SK-N-SH (cell line): ENCODE measurements around the gene PFKL. TPM values are rescaled to one million over a fixed set of nuclear protein-coding genes. Genes with fewer than 3 reads are reported as not detected.

ENCODE experiments used
- CTCF ChIA-PET: fragments of 300-600, 350-600 bp; formaldehyde crosslinking; extraction: SDS; loops from one replicate; lab custom pipeline; 2021; lab: Yijun Ruan, JAX
- POLR2A ChIA-PET: fragments of 350-600 bp; sonication (Branson Sonifier 250); formaldehyde crosslinking; extraction: SDS; loops from one replicate; lab custom pipeline; 2020; ENCODE audit warnings: antibody characterized with exemption, inconsistent platforms; lab: Yijun Ruan, JAX
- DNase-seq: peaks from one replicate; pipeline ENCODE4 v3.0.0; 2012
- H2AFZ ChIP-seq: fragments of 200-600 bp; sonication (generic); 2 replicates; pipeline ENCODE4 v1.8.1; 2016; ENCODE audit warnings: antibody characterized with exemption, mild to moderate bottlenecking, low read depth
- H3F3A ChIP-seq: fragments of 200-600 bp; sonication (generic); replicated peaks from 2 replicates; pipeline ENCODE3; 2016; ENCODE audit warnings: antibody characterized with exemption, mild to moderate bottlenecking; ENCODE audit not compliant: insufficient read depth
- H3K27ac ChIP-seq, 2 experiments: fragments of 200-500 bp in 1 of 2; fragments of 200-600 bp in 1 of 2; sonication (Bioruptor generic) in 1 of 2; sonication (generic), shearing (Covaris generic) in 1 of 2; 2 replicates each; pipeline versions ENCODE4 v1.5.1 to v1.6.1; 2014 to 2016; ENCODE audit warnings: low read depth in 2 of 2, inconsistent platforms in 1 of 2, low read length in 1 of 2, mild to moderate bottlenecking in 1 of 2, mixed read lengths in 1 of 2
- H3K27me3 ChIP-seq: fragments of 200-600 bp; sonication (generic), shearing (Covaris generic); 2 replicates; pipeline ENCODE4 v1.6.1; 2016; ENCODE audit warnings: mixed run types; ENCODE audit not compliant: insufficient read depth
- H3K36me3 ChIP-seq, 2 experiments: fragments of 200-500 bp in 1 of 2; fragments of 200-600 bp in 1 of 2; sonication (Bioruptor generic) in 1 of 2; sonication (generic) in 1 of 2; replicated peaks in 1 of 2; 2 replicates each; pipeline versions ENCODE3 to v1.5.1; 2014 to 2016; ENCODE audit warnings: low read length in 1 of 2, mild to moderate bottlenecking in 1 of 2; ENCODE audit not compliant: insufficient read depth in 2 of 2, control insufficient read depth in 1 of 2
- H3K4me1 ChIP-seq, 2 experiments: fragments of 200-500 bp in 1 of 2; fragments of 200-600 bp in 1 of 2; sonication (Bioruptor generic) in 1 of 2; sonication (generic), shearing (Covaris generic) in 1 of 2; 2 replicates each; pipeline versions ENCODE4 v1.5.1 to v1.6.1; 2014 to 2016; ENCODE audit warnings: low read depth in 1 of 2, low read length in 1 of 2, mixed run types in 1 of 2; ENCODE audit not compliant: insufficient read depth in 2 of 2, control insufficient read depth in 1 of 2
- H3K4me2 ChIP-seq: fragments of 200-600 bp; sonication (generic), shearing (Covaris generic); 2 replicates; pipeline ENCODE4 v1.6.1; 2017; ENCODE audit warnings: mixed run types
- H3K4me3 ChIP-seq, 2 experiments: fragments of 200-500 bp in 1 of 2; fragments of 200-600 bp in 1 of 2; sonication (Bioruptor generic) in 1 of 2; sonication (generic), shearing (Covaris generic) in 1 of 2; 2 replicates each; pipeline versions ENCODE4 v1.5.1 to v1.8.1; 2014 to 2016; ENCODE audit warnings: low read depth in 2 of 2, inconsistent platforms in 1 of 2, low read length in 1 of 2, mild to moderate bottlenecking in 1 of 2, mixed read lengths in 1 of 2, moderate library complexity in 1 of 2
- H3K79me2 ChIP-seq: fragments of 200-600 bp; sonication (generic); 2 replicates; pipeline ENCODE4 v1.8.1; 2017; ENCODE audit warnings: mild to moderate bottlenecking; ENCODE audit not compliant: insufficient read depth
- H3K9ac ChIP-seq: fragments of 200-600 bp; sonication (generic); 2 replicates; pipeline ENCODE4 v1.6.1; 2017; ENCODE audit warnings: mixed run types
- H3K9me2 ChIP-seq: fragments of 200-600 bp; sonication (generic); 2 replicates; pipeline ENCODE4 v1.6.1; 2017; ENCODE audit warnings: mixed run types
- H3K9me3 ChIP-seq: fragments of 200-600 bp; sonication (generic); 2 replicates; pipeline ENCODE4 v1.6.1; 2017; ENCODE audit warnings: mixed run types, mild to moderate bottlenecking, moderate library complexity
- H4K20me1 ChIP-seq: fragments of 200-600 bp; sonication (generic); 2 replicates; pipeline ENCODE4 v1.6.1; 2017; ENCODE audit warnings: mild to moderate bottlenecking, mixed run types; ENCODE audit not compliant: insufficient read depth
- CTCF ChIP-seq: fragments of 200-600 bp; sonication (generic); IDR thresholded peaks from 2 replicates; pipeline ENCODE4 v1.6.1; 2017; ENCODE audit warnings: antibody characterized with exemption, mild to moderate bottlenecking, moderate library complexity
- ELF1 ChIP-seq: IDR thresholded peaks from 2 replicates; pipeline ENCODE4 v1.4.0; 2012
- FOXM1 ChIP-seq: IDR thresholded peaks from 2 replicates; pipeline ENCODE4 v1.4.0; 2012; ENCODE audit warnings: low read depth, mild to moderate bottlenecking
- GABPA ChIP-seq: IDR thresholded peaks from 2 replicates; pipeline ENCODE4 v1.4.0; 2012; ENCODE audit warnings: low read depth, mild to moderate bottlenecking
- IRF3 ChIP-seq: fragments of 150-350 bp; IDR thresholded peaks from 2 replicates; pipeline ENCODE4 v1.6.1; 2016; ENCODE audit warnings: mild to moderate bottlenecking, low read depth, low read length
- MXI1 ChIP-seq: IDR thresholded peaks from 2 replicates; pipeline ENCODE4 v1.6.1; 2012; ENCODE audit warnings: mild to moderate bottlenecking, low read depth, low read length, improper control_type of control experiment
- NRF1 ChIP-seq: IDR thresholded peaks from 2 replicates; pipeline ENCODE4 v1.6.1; 2012; ENCODE audit warnings: low read depth, mild to moderate bottlenecking, low read length
- PBX3 ChIP-seq: IDR thresholded peaks from 2 replicates; pipeline ENCODE4; 2012
- RAD21 ChIP-seq: IDR thresholded peaks from 2 replicates; pipeline ENCODE4 v1.6.1; 2012; ENCODE audit warnings: mild to moderate bottlenecking, low read length
- RCOR1 ChIP-seq: fragments of 150-350 bp; IDR thresholded peaks from 2 replicates; pipeline ENCODE4 v1.6.1; 2017; ENCODE audit warnings: antibody characterized with exemption, low read length
- REST ChIP-seq: IDR thresholded peaks from 2 replicates; pipeline ENCODE4 v1.6.1; 2012; ENCODE audit warnings: mild to moderate bottlenecking, low read depth, low read length, moderate library complexity
- RFX5 ChIP-seq: IDR thresholded peaks from 2 replicates; pipeline ENCODE4 v1.6.1; 2012; ENCODE audit warnings: mild to moderate bottlenecking, improper control_type of control experiment, low read length
- RXRA ChIP-seq: IDR thresholded peaks from 2 replicates; pipeline ENCODE4 v1.4.0; 2012; ENCODE audit warnings: low read depth, mild to moderate bottlenecking, borderline replicate concordance
- SIN3A ChIP-seq: IDR thresholded peaks from 2 replicates; pipeline ENCODE4 v1.6.1; 2012; ENCODE audit warnings: low read depth, mild to moderate bottlenecking, low read length, moderate library complexity, borderline replicate concordance
- TAF1 ChIP-seq: IDR thresholded peaks from 2 replicates; pipeline ENCODE4 v1.6.1; 2012; ENCODE audit warnings: low read depth, mild to moderate bottlenecking, low read length, moderate library complexity, borderline replicate concordance
- TEAD4 ChIP-seq: IDR thresholded peaks from 2 replicates; pipeline ENCODE4 v1.4.0; 2012; ENCODE audit warnings: mild to moderate bottlenecking, borderline replicate concordance; ENCODE audit not compliant: insufficient read depth
- USF1 ChIP-seq: IDR thresholded peaks from 2 replicates; pipeline ENCODE4 v1.4.0; 2012; ENCODE audit warnings: low read depth, borderline replicate concordance
- USF2 ChIP-seq: fragments of 150-350 bp; IDR thresholded peaks from 2 replicates; pipeline ENCODE4 v1.6.1; 2017; ENCODE audit warnings: antibody characterized with exemption, low read length, low read depth, borderline replicate concordance
- YY1 ChIP-seq: IDR thresholded peaks from 2 replicates; pipeline ENCODE4 v1.4.0; 2012; ENCODE audit warnings: low read depth, mild to moderate bottlenecking
- WGBS: methylation state at CpG from one replicate; pipeline ENCODE4 v1.1.6; 2017; ENCODE audit warnings: low lambda C conversion rate; 5-methylcytosine and 5-hydroxymethylcytosine counted together
- polyA plus RNA-seq, 3 experiments: library from polyadenylated mRNA; depleted of rRNA; stranded (reverse); fragments of >200 nt; gene quantifications; 2 replicates each; pipeline ENCODE4 v1.2.3, GENCODE V29; 2012

The PFKL gene
- polyA plus RNA-seq, 1 of the 3 experiments (the other 2 are of a cell fraction) = 118 TPM

GRCh38 chr21:44320847-44321246 lies 21.0 kb downstream of the PFKL start:
- POLR2A ChIA-PET = no interaction called here
- H3K27me3 ChIP-seq = no peaks in the 10 kb centered on the region
- no peaks in the 10 kb centered on the region for H3K4me1 ChIP-seq
- H3K9me2 ChIP-seq = no peaks in the 10 kb centered on the region
- no peak overlapping the region for H3K4me2 ChIP-seq
- H3K27ac ChIP-seq = no peak overlapping the region
- no peak overlapping the region for H3K4me3 ChIP-seq
- no peaks in the 10 kb centered on the region for H3K79me2 ChIP-seq
- no peaks in the 10 kb centered on the region for H4K20me1 ChIP-seq
- peaks cover 0 to 55% of the 10 kb centered on the region in 2 experiments for H3K36me3 ChIP-seq
- CTCF ChIA-PET = interaction anchor here (1.2 kb wide), 1 partner anchor 16 kb away, joined by 7 read pairs; no protein-coding TSS in a partner anchor
- TF ChIP-seq RXRA = no peak
- TF ChIP-seq RAD21 = no peak
- TF ChIP-seq NRF1 = no peak
- no peak for TF ChIP-seq TAF1
- no peak for TF ChIP-seq SIN3A
- no peak for TF ChIP-seq USF2
- no peak for TF ChIP-seq FOXM1
- TF ChIP-seq PBX3 = no peak
- no peak for TF ChIP-seq IRF3
- no peak for TF ChIP-seq MXI1
- TF ChIP-seq CTCF = no peak
- TF ChIP-seq YY1 = no peak
- no peak for TF ChIP-seq TEAD4
- TF ChIP-seq ELF1 = no peak
- no peak for TF ChIP-seq REST
- no peak for TF ChIP-seq USF1
- no peak for TF ChIP-seq RCOR1
- TF ChIP-seq GABPA = no peak
- no peak for TF ChIP-seq RFX5
- TF ChIP-seq, all 33 proteins: peak for 0
- Histone ChIP-seq H3F3A (no peaks in the 10 kb centered on the region), H3K9me3 (no peaks in the 10 kb centered on the region), H3K9ac (no peak overlapping the region), H2AFZ (no peak overlapping the region)
- 97% methylated on average over 7 of the region's 13 CpGs for WGBS
- DNase-seq = no peak
